Measurements from ENCODE around the gene ZNF787.

DNA sequence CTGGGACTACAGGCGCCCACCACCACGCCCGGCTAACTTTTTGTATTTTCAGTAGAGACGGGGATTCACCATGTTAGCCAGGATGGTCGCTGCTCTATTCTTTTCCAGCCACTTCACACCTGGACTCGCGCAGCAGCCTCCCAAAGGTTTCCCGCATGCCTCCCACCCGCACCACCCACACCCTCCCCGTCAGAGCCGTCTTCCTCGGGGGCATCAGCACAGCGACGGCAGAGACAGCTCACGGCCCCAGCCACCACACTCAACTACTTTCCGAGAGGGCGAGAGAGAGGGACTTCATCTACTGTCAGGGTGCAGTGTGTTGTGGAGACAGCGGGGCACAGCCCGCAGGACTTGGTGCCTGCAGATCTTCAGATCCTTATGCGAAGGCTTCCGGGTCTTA is 5.6 kb downstream of the ZNF787 start:
- no peak for TF ChIP-seq POLR2A (IDR thresholded peaks at IDR 0.05)
- TF ChIP-seq, protein P1, sequence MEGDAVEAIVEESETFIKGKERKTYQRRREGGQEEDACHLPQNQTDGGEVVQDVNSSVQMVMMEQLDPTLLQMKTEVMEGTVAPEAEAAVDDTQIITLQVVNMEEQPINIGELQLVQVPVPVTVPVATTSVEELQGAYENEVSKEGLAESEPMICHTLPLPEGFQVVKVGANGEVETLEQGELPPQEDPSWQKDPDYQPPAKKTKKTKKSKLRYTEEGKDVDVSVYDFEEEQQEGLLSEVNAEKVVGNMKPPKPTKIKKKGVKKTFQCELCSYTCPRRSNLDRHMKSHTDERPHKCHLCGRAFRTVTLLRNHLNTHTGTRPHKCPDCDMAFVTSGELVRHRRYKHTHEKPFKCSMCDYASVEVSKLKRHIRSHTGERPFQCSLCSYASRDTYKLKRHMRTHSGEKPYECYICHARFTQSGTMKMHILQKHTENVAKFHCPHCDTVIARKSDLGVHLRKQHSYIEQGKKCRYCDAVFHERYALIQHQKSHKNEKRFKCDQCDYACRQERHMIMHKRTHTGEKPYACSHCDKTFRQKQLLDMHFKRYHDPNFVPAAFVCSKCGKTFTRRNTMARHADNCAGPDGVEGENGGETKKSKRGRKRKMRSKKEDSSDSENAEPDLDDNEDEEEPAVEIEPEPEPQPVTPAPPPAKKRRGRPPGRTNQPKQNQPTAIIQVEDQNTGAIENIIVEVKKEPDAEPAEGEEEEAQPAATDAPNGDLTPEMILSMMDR (IDR thresholded peaks at IDR 0.05), result no peak

Data from testis (tissue), 2 donors.